HG03469 (cell line): ENCODE measurements around the gene CEP170B.

Source experiments
- ATAC-seq: cut with Tn5 transposase; IDR thresholded peaks from one replicate; pipeline ENCODE4 v1.9.1; 2021; ENCODE audit warnings: mild to moderate bottlenecking, moderate library complexity, moderate number of reproducible peaks; ENCODE audit not compliant: unreplicated experiment

The CEP170B gene

GRCh38 chr14:104866451-104867370 lies 1.6 kb downstream of the CEP170B start:
- no peak for ATAC-seq

GRCh38 chr14:104867371-104868059 lies 2.4 kb downstream of the CEP170B start:
- ATAC-seq, result no peak

- ATAC-seq, result no peak
These were observed 3.1 kb downstream of the CEP170B start for GRCh38 chr14:104868060-104868740.

GRCh38 chr14:104868811-104869572 lies 3.9 kb downstream of the CEP170B start:
- no peak for ATAC-seq

GRCh38 chr14:104869669-104870367 lies 4.8 kb downstream of the CEP170B start:
- ATAC-seq, result no peak

- ATAC-seq, result no peak
These were observed 5.5 kb downstream of the CEP170B start for GRCh38 chr14:104870368-104871144.

GRCh38 chr14:104871145-104871655 lies 6.1 kb downstream of the CEP170B start:
- no peak for ATAC-seq

GRCh38 chr14:104871656-104872468 lies 6.8 kb downstream of the CEP170B start:
- ATAC-seq, result no peak

- ATAC-seq, result no peak
These were observed 7.6 kb downstream of the CEP170B start for GRCh38 chr14:104872469-104873341.

- ATAC-seq, result no peak
These were observed 8.4 kb downstream of the CEP170B start for GRCh38 chr14:104873380-104874055.

GRCh38 chr14:104874110-104874531 lies 9.1 kb downstream of the CEP170B start:
- ATAC-seq, result no peak

GRCh38 chr14:104874571-104875411 lies 9.7 kb downstream of the CEP170B start:
- no peak for ATAC-seq

- ATAC-seq, result no peak
These were observed 10.3 kb downstream of the CEP170B start for GRCh38 chr14:104875412-104875751.

- no peak for ATAC-seq
These were observed 10.7 kb downstream of the CEP170B start for GRCh38 chr14:104875811-104876210.

GRCh38 chr14:104876251-104876699 lies 11.2 kb downstream of the CEP170B start:
- ATAC-seq, result no peak
